RCC 7860 (cell line): ENCODE data around the gene SLC28A3.

Source experiments
- DNase-seq: peaks from one replicate; pipeline ENCODE4 v3.0.0-alpha.2; 2015; ENCODE audit warnings: low spot score
- FAIRE-seq: peaks from 2 replicates; lab custom pipeline; 2012; peaks lifted over from hg19 to GRCh38; lab: Jason Lieb, UNC

SLC28A3 gene

DNA sequence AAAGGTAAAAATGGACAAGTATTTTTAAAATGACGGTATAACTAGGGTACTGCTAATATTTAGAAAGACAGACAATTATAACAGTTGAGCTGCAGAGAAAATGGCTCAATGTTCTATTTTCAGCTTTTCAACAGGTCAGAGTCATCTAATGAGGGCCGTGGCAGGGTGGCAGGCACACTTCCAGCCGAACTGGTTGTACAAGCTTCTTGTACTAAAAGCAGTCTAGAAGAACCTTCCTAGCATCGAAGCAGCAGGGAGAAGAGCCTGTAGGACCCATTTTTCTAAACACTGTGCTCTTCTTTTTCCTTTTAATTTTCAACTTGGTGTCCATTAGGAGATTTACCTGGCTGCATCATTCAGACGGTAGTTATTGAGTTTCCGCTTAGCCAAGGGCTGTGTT, 85.6 kb downstream of the SLC28A3 start:
- DNase-seq, result no peak

DNA sequence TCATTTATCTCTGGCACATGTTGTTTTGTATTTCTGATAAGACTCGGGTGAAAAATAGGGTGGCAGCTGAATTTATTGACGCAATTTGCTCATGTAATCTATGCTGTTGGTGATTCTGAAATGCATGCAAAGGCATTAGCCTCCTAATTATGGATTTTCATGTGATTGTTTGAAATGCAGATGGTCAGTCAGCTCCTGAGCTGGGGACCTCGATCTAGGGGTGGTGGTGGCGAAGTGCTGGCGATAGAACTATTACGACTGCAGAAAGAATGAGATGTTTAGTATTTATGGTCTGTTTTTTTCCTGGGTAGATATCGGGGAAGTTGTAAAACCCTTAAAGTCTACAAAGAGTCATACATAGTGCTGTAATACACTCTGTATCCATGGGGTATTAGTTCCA, 88.6 kb downstream of the SLC28A3 start:
- no peak for DNase-seq
- no peak for FAIRE-seq

More for the DNA sequence above, 85.6 kb downstream of the SLC28A3 start:
- FAIRE-seq, result no peak

DNA sequence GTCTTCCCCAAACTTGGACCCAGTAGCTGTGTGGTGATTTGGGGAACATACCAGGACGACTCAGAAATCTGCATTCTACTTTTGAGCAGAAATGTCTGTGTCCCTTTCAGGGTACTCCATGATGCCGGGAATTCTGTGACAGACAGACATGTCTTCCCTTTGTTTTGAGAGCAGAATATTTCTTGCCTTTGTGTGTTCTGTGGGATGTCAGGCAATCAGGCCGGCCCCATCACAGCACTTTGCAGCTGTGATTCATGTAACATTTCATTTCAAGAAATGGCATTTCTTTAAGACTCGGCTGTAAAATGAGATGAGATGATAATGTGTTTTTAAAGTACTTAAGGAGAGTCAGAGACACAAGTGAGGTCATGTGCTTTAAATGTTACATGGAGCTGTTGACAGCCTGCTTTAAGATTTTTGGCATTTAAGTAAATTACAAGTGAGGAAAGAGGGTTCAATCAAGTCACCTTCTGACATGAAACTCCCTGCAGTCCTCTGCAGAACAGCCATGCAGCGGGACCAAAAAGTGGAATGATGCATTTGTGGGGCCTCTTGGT, 98.7 kb downstream of the SLC28A3 start:
- FAIRE-seq (no peak), DNase-seq (no peak)

GRCh38 chr9:84239343-84239742, 101.2 kb downstream of the SLC28A3 start:
- no peak for FAIRE-seq
- DNase-seq, result no peak

DNA sequence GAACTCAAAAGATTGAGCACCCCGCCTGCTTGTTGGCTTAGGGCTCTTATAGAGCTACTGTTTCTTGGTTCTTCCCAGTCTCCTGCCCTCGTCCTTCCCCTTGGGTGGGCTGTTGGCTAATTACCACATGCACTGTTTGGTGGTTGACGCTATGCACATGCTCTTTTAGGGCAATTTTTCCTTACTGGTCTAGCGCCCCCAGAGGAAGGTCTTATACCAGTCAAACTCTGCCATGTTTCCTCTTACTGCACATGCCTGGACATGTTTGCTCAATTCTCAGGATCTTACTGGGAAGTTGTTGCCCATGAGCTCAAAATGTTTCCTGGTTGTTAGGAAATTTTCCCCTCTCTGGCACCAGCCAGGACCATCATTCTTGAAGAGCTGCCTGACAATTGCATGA, 101.9 kb downstream of the SLC28A3 start:
- DNase-seq (no peak), FAIRE-seq (no peak)

DNA sequence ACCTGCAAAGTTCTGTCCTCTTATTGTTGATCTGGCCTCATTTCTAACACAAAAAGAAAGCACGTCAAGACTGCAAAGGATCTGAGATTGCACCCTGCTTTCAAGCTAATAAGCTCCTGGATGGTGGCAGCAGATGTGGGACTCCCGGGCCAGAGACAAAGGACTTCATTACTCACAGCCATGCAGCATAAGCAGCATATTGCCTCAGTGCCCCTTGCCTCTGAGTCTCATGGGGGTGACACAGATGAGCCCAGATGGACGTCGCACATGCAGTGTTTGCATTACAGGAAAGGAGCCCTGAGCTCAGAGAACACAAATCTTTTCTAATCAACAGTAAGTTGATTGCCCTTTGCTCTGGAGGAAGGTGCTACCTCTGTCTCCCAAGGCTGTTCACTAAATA, 105.0 kb downstream of the SLC28A3 start:
- DNase-seq, result no peak
- FAIRE-seq, result no peak

- FAIRE-seq, result no peak
- no peak for DNase-seq
Measured at GRCh38 chr9:84230355-84231145, 110.0 kb downstream of the SLC28A3 start.

DNA sequence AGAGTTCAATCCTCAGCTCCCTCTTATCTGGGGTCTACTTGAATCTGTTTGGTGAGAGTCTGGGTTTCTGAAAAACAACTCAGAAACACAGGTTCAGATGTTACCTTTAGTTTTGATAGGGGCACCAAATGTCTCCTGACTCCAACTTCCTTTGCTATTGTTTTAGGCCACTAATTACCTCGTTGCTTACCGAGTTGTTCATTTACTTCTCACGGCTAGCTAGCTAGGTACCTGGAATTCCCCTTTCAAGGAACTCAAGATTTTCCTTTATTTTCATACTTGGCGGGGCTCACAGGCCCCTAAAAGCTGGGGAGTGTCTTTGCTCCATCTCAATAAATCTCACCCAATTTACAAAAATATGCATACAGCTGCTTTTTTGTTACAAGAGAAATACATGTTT, 111.4 kb downstream of the SLC28A3 start:
- DNase-seq (no peak), FAIRE-seq (no peak)

- DNase-seq, result no peak
- no peak for FAIRE-seq
Measured at GRCh38 chr9:84228130-84228720, 112.3 kb downstream of the SLC28A3 start.

DNA sequence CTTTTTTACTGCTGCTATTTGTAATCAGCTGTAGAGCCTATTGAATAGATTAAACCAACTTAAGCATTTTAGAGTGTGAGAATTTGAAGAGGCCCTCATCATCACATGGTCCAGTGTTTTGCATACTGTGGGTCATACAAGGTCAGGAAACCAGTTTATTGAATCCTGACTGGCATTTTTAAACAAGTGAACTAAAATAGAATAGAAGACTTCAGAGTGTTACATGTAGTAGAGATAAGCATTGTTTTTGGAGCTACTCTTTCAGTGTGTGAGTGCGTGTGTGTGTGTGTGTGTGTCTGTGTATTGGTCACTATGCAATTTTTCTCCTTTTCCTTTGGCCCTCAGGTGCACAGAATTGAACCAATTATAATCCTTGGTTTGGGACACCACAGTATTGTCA, 114.4 kb downstream of the SLC28A3 start:
- FAIRE-seq, result no peak
- no peak for DNase-seq
